ENCODE results near the gene FKBP6. TPM values are rescaled to one million over a fixed set of nuclear protein-coding genes. Genes with fewer than 3 reads are reported as not detected.

FKBP6 gene
- total RNA-seq, 4 donors from 2014 or later: not detected

DNA sequence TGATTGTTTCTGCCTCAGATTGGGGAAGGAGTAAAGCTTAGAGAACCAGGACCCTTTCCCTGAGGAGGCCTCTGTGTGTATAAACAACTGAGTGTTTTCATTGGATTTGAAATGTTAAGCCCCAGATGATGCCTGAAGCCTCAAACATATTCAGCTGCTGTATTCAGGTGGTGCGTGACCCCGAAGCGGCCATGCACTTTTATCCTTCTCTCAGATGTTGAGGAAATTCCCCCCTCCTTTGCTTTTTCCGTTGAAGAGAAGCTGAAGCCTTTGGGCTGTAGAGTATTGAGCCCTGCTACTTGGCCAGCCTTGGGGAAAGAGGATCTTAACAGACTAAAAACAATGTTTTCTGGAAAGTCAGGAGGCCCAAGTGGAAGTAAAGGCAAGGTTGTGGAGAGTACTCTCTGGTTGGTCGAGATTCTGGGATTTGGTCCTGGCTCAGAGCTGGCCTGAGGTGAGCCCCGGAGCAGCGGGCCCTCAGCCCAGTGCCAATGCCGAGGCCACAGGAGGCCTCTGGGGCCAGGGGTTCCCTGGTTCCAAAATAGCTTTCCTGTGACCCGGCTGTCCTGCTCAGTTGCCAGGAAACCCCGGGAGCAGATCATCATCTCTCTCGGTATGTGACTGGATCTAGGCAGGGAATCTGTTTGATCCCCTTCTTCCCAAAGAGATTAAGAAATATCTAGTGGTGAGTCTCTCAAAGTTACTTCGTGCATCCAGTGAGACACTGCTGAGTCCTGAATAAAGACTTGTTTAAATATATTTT lies 22.5 kb downstream of the FKBP6 start:
- H3K36me3 ChIP-seq: no peaks in the 10 kb centered on the region
- H3K4me3 ChIP-seq: no peak overlapping the region
- H3K9me3 ChIP-seq: peaks cover 0 to 4% (median 0%) of the 10 kb centered on the region in 3 donors
- ATAC-seq: no peak
- no peaks in the 10 kb centered on the region for H3K27me3 ChIP-seq
- no peak overlapping the region for H3K27ac ChIP-seq
- WGBS, 2 donors (ENCODE audit: low coverage in 1 of 2): 62% methylated on average over 11 of the region's 12 CpGs; no CpG with 5 or more reads in 1 of the 2 donors
- TF ChIP-seq POLR2AphosphoS5 (IDR thresholded peaks at IDR 0.05) (no peak), CTCF (IDR thresholded peaks at IDR 0.05) (no peak), POLR2A (IDR thresholded peaks at IDR 0.05) (no peak), EP300 (IDR thresholded peaks at IDR 0.05) (no peak)
- no peaks in the 10 kb centered on the region for H3K4me1 ChIP-seq

- ATAC-seq: no peak
- no peak overlapping the region for H3K4me3 ChIP-seq
These were observed 23.6 kb downstream of the FKBP6 start for GRCh38 chr7:73351447-73352167.

GRCh38 chr7:73352784-73353183 lies 24.8 kb downstream of the FKBP6 start:
- Histone ChIP-seq H3K9me3 (peaks cover 0 to 4% (median 0%) of the 10 kb centered on the region in 3 donors), H3K4me3 (no peak overlapping the region), H3K4me1 (no peaks in the 10 kb centered on the region), H3K27me3 (no peaks in the 10 kb centered on the region), H3K36me3 (no peaks in the 10 kb centered on the region), H3K27ac (no peak overlapping the region)
- no peak for ATAC-seq
- TF ChIP-seq POLR2A (IDR thresholded peaks at IDR 0.05): no peak
- TF ChIP-seq EP300 (IDR thresholded peaks at IDR 0.05): no peak
- no peak for TF ChIP-seq POLR2AphosphoS5 (IDR thresholded peaks at IDR 0.05)
- TF ChIP-seq CTCF (IDR thresholded peaks at IDR 0.05): no peak
- 81 to 97% methylated on average over 3 of the region's 3 CpGs for WGBS, 2 donors (ENCODE audit: low coverage in 1 of 2)

More at GRCh38 chr7:73351447-73352167, 23.6 kb downstream of the FKBP6 start:
- Histone ChIP-seq H3K36me3 (no peaks in the 10 kb centered on the region), H3K27ac (no peak overlapping the region), H3K4me1 (no peaks in the 10 kb centered on the region), H3K27me3 (no peaks in the 10 kb centered on the region), H3K9me3 (peaks cover 0 to 4% (median 0%) of the 10 kb centered on the region in 3 donors)
- 68 to 82% methylated on average over 6 of the region's 6 CpGs for WGBS, 2 donors (ENCODE audit: low coverage in 1 of 2)
- no peak for TF ChIP-seq POLR2A (IDR thresholded peaks at IDR 0.05)
- TF ChIP-seq EP300 (IDR thresholded peaks at IDR 0.05): no peak
- TF ChIP-seq POLR2AphosphoS5 (IDR thresholded peaks at IDR 0.05): no peak
- no peak for TF ChIP-seq CTCF (IDR thresholded peaks at IDR 0.05)

GRCh38 chr7:73353243-73353642 lies 25.3 kb downstream of the FKBP6 start:
- ATAC-seq: no peak
- no peak overlapping the region for H3K4me3 ChIP-seq
- H3K36me3 ChIP-seq: no peaks in the 10 kb centered on the region
- TF ChIP-seq POLR2AphosphoS5 (IDR thresholded peaks at IDR 0.05) (no peak), EP300 (IDR thresholded peaks at IDR 0.05) (no peak), CTCF (IDR thresholded peaks at IDR 0.05) (no peak), POLR2A (IDR thresholded peaks at IDR 0.05) (no peak)
- peaks cover 0 to 3% (median 0%) of the 10 kb centered on the region in 3 donors for H3K4me1 ChIP-seq
- peaks cover 4% of the 10 kb centered on the region for H3K27me3 ChIP-seq
- 90 to 96% methylated on average over 5 to 6 of the region's 6 CpGs for WGBS, 2 donors (ENCODE audit: low coverage in 1 of 2)
- H3K27ac ChIP-seq: no peak overlapping the region
- peaks cover 0 to 4% (median 0%) of the 10 kb centered on the region in 3 donors for H3K9me3 ChIP-seq
